IMR-90 (cell line): Measurements from ENCODE around the gene GNAS. TPM values are rescaled to one million over a fixed set of nuclear protein-coding genes. Genes with fewer than 3 reads are reported as not detected.

Experiments used
- ATAC-seq: fragments of 200-7000 bp; cut with Tn5 transposase; 2 replicates; pipeline ENCODE4 v1.9.1; 2020; ENCODE audit warnings: low read depth, mild to moderate bottlenecking, moderate library complexity
- BruUV-seq: library from RNA; stranded (reverse); fragments of 400-500 nt; replicated peaks from 2 replicates; lab custom pipeline; 2021; lab: Mats Ljungman, UMichigan
- CTCF ChIA-PET: fragments of 300-600 bp; formaldehyde crosslinking; extraction: SDS; loops from one replicate; lab custom pipeline; 2021; ENCODE audit warnings: antibody characterized with exemption; lab: Yijun Ruan, JAX
- POLR2A ChIA-PET: fragments of 300-600 bp; sonication (Branson Sonifier 250); formaldehyde crosslinking; loops from one replicate; lab custom pipeline; 2022; ENCODE audit warnings: antibody characterized with exemption; ENCODE audit not compliant: unreplicated experiment; lab: Charles Lee
- DNase-seq: peaks from one replicate; pipeline ENCODE4 v3.0.0; 2013
- H2AFZ ChIP-seq: replicated peaks from 2 replicates; pipeline ENCODE3; 2013; ENCODE audit warnings: low read length, mild to moderate bottlenecking; ENCODE audit not compliant: poor library complexity
- H2AK5ac ChIP-seq: 2 replicates; pipeline ENCODE4 v1.6.1; 2013; ENCODE audit warnings: low read depth, low read length, inconsistent platforms
- H2AK9ac ChIP-seq: replicated peaks from 2 replicates; pipeline ENCODE3; 2013; ENCODE audit warnings: mild to moderate bottlenecking, low read depth, low read length, moderate library complexity; ENCODE audit not compliant: poor library complexity
- H2BK120ac ChIP-seq: 2 replicates; pipeline ENCODE4 v1.6.1; 2013; ENCODE audit warnings: low read depth, low read length, inconsistent platforms
- H2BK15ac ChIP-seq: 3 replicates; pipeline ENCODE4 v1.6.1; 2013; ENCODE audit warnings: low read depth, low read length, inconsistent platforms
- H2BK20ac ChIP-seq: 2 replicates; pipeline ENCODE4 v1.6.1; 2013; ENCODE audit warnings: low read depth, mild to moderate bottlenecking, inconsistent platforms, low read length, moderate library complexity
- H2BK5ac ChIP-seq: 2 replicates; pipeline ENCODE4 v1.6.1; 2013; ENCODE audit warnings: mild to moderate bottlenecking, low read depth, low read length, inconsistent platforms; ENCODE audit not compliant: poor library complexity, severe bottlenecking
- H3K14ac ChIP-seq: replicated peaks from 2 replicates; pipeline ENCODE4 v1.6.1; 2013; ENCODE audit warnings: low read depth, low read length, inconsistent platforms
- H3K18ac ChIP-seq: 2 replicates; pipeline ENCODE4 v1.6.1; 2013; ENCODE audit warnings: low read depth, low read length, control low read depth
- H3K23ac ChIP-seq: 2 replicates; pipeline ENCODE4 v1.6.1; 2013; ENCODE audit warnings: low read depth, low read length, inconsistent platforms
- H3K27ac ChIP-seq: 2 replicates; pipeline ENCODE4 v1.5.1; 2013; ENCODE audit warnings: mild to moderate bottlenecking, control low read depth, low read length; ENCODE audit not compliant: insufficient read depth
- H3K27me3 ChIP-seq: 2 replicates; pipeline ENCODE4 v1.6.1; 2013; ENCODE audit warnings: low read length; ENCODE audit not compliant: control insufficient read depth, insufficient read depth
- H3K36me3 ChIP-seq: 2 replicates; pipeline ENCODE4 v1.6.1; 2013; ENCODE audit warnings: low read length, mixed read lengths; ENCODE audit not compliant: control insufficient read depth, insufficient read depth
- H3K4ac ChIP-seq: 2 replicates; pipeline ENCODE4 v1.6.1; 2013; ENCODE audit warnings: low read depth, low read length, inconsistent platforms
- H3K4me1 ChIP-seq: 2 replicates; pipeline ENCODE4 v1.6.1; 2013; ENCODE audit warnings: low read length, mixed read lengths; ENCODE audit not compliant: control insufficient read depth, insufficient read depth
- H3K4me2 ChIP-seq: 2 replicates; pipeline ENCODE4 v1.6.1; 2013; ENCODE audit warnings: low read depth, mild to moderate bottlenecking, control low read depth, low read length, moderate library complexity
- H3K4me3 ChIP-seq: 2 replicates; pipeline ENCODE4 v1.5.1; 2013; ENCODE audit warnings: low read depth, mild to moderate bottlenecking, control low read depth, low read length, moderate library complexity; ENCODE audit not compliant: insufficient read depth
- H3K56ac ChIP-seq: 2 replicates; pipeline ENCODE4 v1.6.1; 2013; ENCODE audit warnings: low read length, inconsistent platforms; ENCODE audit not compliant: insufficient read depth; ENCODE audit errors: extremely low read depth
- H3K79me1 ChIP-seq, 2 experiments: 2 replicates each; pipeline ENCODE4 v1.6.1; 2013; ENCODE audit warnings: low read length in 2 of 2, inconsistent platforms in 1 of 2, low read depth in 1 of 2
- H3K9ac ChIP-seq: 2 replicates; pipeline ENCODE4 v1.6.1; 2013; ENCODE audit warnings: low read depth, low read length, control low read depth
- H3K9me1 ChIP-seq: 2 replicates; pipeline ENCODE4 v1.6.1; 2013; ENCODE audit warnings: low read length, inconsistent platforms; ENCODE audit not compliant: insufficient read depth
- H3K9me3 ChIP-seq: 2 replicates; pipeline ENCODE4 v1.6.1; 2013; ENCODE audit warnings: low read length; ENCODE audit not compliant: control insufficient read depth, insufficient read depth
- H4K20me1 ChIP-seq: 2 replicates; pipeline ENCODE4 v1.6.1; 2013; ENCODE audit warnings: low read length, inconsistent platforms; ENCODE audit not compliant: insufficient read depth
- H4K5ac ChIP-seq: 2 replicates; pipeline ENCODE4 v1.6.1; 2013; ENCODE audit warnings: mild to moderate bottlenecking, low read depth, low read length, control low read depth
- H4K8ac ChIP-seq, 2 experiments: 2 replicates each; pipeline ENCODE4 v1.6.1; 2013; ENCODE audit warnings: low read depth in 2 of 2, low read length in 2 of 2, control low read depth in 1 of 2, inconsistent platforms in 1 of 2
- H4K91ac ChIP-seq: 2 replicates; pipeline ENCODE4 v1.6.1; 2013; ENCODE audit warnings: low read depth, low read length, inconsistent platforms; ENCODE audit not compliant: insufficient read depth
- CEBPB ChIP-seq: IDR thresholded peaks from 2 replicates; pipeline ENCODE4 v1.6.1; 2012; ENCODE audit warnings: low read depth, low read length, improper control_type of control experiment
- CHD1 ChIP-seq: IDR thresholded peaks from 2 replicates; pipeline ENCODE4 v1.6.1; 2012; ENCODE audit warnings: low read depth, low read length, improper control_type of control experiment
- FOS ChIP-seq: fragments of 150-350 bp; IDR thresholded peaks from 2 replicates; pipeline ENCODE4 v1.6.1; 2016; ENCODE audit warnings: low read depth, low read length
- NFE2L2 ChIP-seq: fragments of 150-350 bp; IDR thresholded peaks from 2 replicates; pipeline ENCODE4 v1.6.1; 2016; ENCODE audit warnings: low read depth, mild to moderate bottlenecking, low read length
- POLR2A ChIP-seq: IDR thresholded peaks from 2 replicates; pipeline ENCODE4 v1.6.1; 2012; ENCODE audit warnings: mild to moderate bottlenecking, low read depth, low read length
- RAD21 ChIP-seq: IDR thresholded peaks from 2 replicates; pipeline ENCODE4 v1.6.1; 2012; ENCODE audit warnings: low read length, improper control_type of control experiment
- RCOR1 ChIP-seq: IDR thresholded peaks from 2 replicates; pipeline ENCODE4 v1.6.1; 2012; ENCODE audit warnings: mild to moderate bottlenecking, low read length, improper control_type of control experiment; ENCODE audit not compliant: insufficient replicate concordance
- USF2 ChIP-seq: fragments of 150-350 bp; IDR thresholded peaks from 2 replicates; pipeline ENCODE4 v1.6.1; 2017; ENCODE audit warnings: mild to moderate bottlenecking, antibody characterized with exemption, low read length, low read depth
- WGBS, 2 experiments: methylation state at CpG; one replicate each; pipeline versions ENCODE4 v1.1.5 to v1.1.7; 2013; ENCODE audit warnings: missing lambda C conversion rate in 2 of 2; ENCODE audit not compliant: insufficient read length in 1 of 2; ENCODE audit errors: extremely low coverage in 2 of 2; 5-methylcytosine and 5-hydroxymethylcytosine counted together
- dilution Hi-C: fragments of 300-500 bp; cut with HindIII; formaldehyde crosslinking; loops from one replicate; pipeline ENCODE4 v1.14.3; 2018; ENCODE audit warnings: low sequenced_read_pairs; ENCODE audit not compliant: unreplicated experiment
- in situ Hi-C: fragments of 300-500 bp; cut with MboI; formaldehyde crosslinking; loops from 3 replicates; pipeline ENCODE4 v1.14.3; 2019; ENCODE audit warnings: low sequenced_read_pairs, inconsistent platforms, mixed read lengths
- intact Hi-C: fragments of 100-400 bp; cut with micrococcal nuclease; formaldehyde crosslinking; loops from 2 replicates; pipeline ENCODE4 v1.10.0; 2022
- polyA plus RNA-seq, 3 experiments: library from polyadenylated mRNA; depleted of rRNA; stranded (reverse); fragments of >200 nt; gene quantifications; 2 replicates each; pipeline ENCODE4 v1.2.3, GENCODE V29; 2012; ENCODE audit warnings: low replicate concordance in 1 of 3
- total RNA-seq: library from RNA; depleted of rRNA; stranded (reverse); fragments of >200 nt; gene quantifications from 2 replicates; pipeline ENCODE4 v1.2.3, GENCODE V29; 2012
- TF ChIP-seq, protein P1 (sequence below): fragments of 150-350 bp; IDR thresholded peaks from 2 replicates; pipeline ENCODE4 v1.6.1; 2016; ENCODE audit warnings: low read depth, mild to moderate bottlenecking, low read length, moderate library complexity, borderline replicate concordance

The GNAS gene
- total and polyA plus RNA-seq, 2 of the 4 experiments (the other 2 are of a cell fraction), result 397 to 1,356 TPM

DNA sequence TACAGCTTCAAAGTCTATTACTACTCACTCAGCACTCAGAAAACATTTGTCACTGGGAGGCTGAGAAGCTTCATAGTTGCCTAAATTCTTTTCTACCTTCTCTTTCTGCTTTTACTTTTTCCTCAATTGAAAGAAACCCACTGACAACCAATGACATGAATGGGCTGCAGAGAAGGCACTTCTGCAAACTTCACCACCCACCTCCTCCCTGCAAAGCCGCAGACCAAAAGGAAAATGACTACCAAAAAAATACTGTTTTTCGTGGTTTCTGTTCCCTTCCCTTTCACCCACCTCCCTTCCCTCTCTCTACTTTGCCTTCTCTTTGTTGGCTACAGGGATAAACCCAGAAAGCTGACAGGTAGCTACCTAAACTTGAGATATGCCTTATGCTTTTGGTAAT lies 5.1 kb upstream of the GNAS start:
- no peak overlapping the region for H3K14ac ChIP-seq
- TF ChIP-seq POLR2A (no peak), CEBPB (no peak), RAD21 (no peak), USF2 (no peak), RCOR1 (no peak), NFE2L2 (no peak), FOS (no peak), CHD1 (no peak)
- TF ChIP-seq, protein P1, sequence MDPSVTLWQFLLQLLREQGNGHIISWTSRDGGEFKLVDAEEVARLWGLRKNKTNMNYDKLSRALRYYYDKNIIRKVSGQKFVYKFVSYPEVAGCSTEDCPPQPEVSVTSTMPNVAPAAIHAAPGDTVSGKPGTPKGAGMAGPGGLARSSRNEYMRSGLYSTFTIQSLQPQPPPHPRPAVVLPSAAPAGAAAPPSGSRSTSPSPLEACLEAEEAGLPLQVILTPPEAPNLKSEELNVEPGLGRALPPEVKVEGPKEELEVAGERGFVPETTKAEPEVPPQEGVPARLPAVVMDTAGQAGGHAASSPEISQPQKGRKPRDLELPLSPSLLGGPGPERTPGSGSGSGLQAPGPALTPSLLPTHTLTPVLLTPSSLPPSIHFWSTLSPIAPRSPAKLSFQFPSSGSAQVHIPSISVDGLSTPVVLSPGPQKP, result no peak
- no peak overlapping the region for H3K27ac ChIP-seq
- H3K18ac ChIP-seq, result no peak overlapping the region
- intact Hi-C loops, result no loop called here
- in situ Hi-C loops, result no loop called here
- H4K5ac ChIP-seq, result no peak overlapping the region
- H2BK15ac ChIP-seq, result no peak overlapping the region
- H3K4ac ChIP-seq, result no peak overlapping the region
- CTCF ChIA-PET, result interaction anchor here (2.0 kb wide), 1 partner anchor 9 kb away, joined by 4 read pairs; no protein-coding TSS in a partner anchor
- H3K4me2 ChIP-seq, result no peak overlapping the region
- peaks cover 1% of the 10 kb centered on the region; the same call in 1 of the 2 replicates for H3K36me3 ChIP-seq
- DNase-seq (no peak), ATAC-seq (no peak)
- peaks cover 29% of the 10 kb centered on the region for H3K27me3 ChIP-seq
- H3K79me1 ChIP-seq, result peaks cover 0 to 17% of the 10 kb centered on the region in 2 experiments; a peak in 3 of 4 replicates
- no peak overlapping the region for H2BK5ac ChIP-seq
- H2BK20ac ChIP-seq, result no peak overlapping the region
- H2AK9ac ChIP-seq, result no peak overlapping the region
- 0 out of 2 replicates have a peak, but pooled peaks cover 2% of the 10 kb centered on the region for H3K9me1 ChIP-seq
- POLR2A ChIA-PET, result no interaction called here
- no peak overlapping the region for H2AFZ ChIP-seq
- no peak overlapping the region for H3K4me3 ChIP-seq
- peaks cover 2% of the 10 kb centered on the region; the same call in 1 of the 2 replicates for H3K4me1 ChIP-seq
- no peaks in the 10 kb centered on the region for H3K9me3 ChIP-seq
- no peaks in the 10 kb centered on the region for H4K20me1 ChIP-seq
- H3K56ac ChIP-seq, result no peak overlapping the region
- H2AK5ac ChIP-seq, result no peak overlapping the region
- no peak overlapping the region for H4K91ac ChIP-seq
- BruUV-seq, result no TSS peak
- dilution Hi-C loops, result no loop called here
- no peak overlapping the region for H3K23ac ChIP-seq
- H4K8ac ChIP-seq, result no peak overlapping the region
- H3K9ac ChIP-seq, result no peak overlapping the region
- no CpG with 5 or more reads among the region's 2 CpGs for WGBS, 2 experiments
- no peak overlapping the region for H2BK120ac ChIP-seq
